Measurements from ENCODE around the gene NANOS2. TPM values are rescaled to one million over a fixed set of nuclear protein-coding genes. Genes with fewer than 3 reads are reported as not detected.
"Not testable (repeated sequence)": the region's sequence is repeated elsewhere in the genome, so short reads cannot be mapped to it uniquely, and the experiment has no call there.

NANOS2 gene
- total RNA-seq, 2 experiments from 2014 or later: not detected

DNA sequence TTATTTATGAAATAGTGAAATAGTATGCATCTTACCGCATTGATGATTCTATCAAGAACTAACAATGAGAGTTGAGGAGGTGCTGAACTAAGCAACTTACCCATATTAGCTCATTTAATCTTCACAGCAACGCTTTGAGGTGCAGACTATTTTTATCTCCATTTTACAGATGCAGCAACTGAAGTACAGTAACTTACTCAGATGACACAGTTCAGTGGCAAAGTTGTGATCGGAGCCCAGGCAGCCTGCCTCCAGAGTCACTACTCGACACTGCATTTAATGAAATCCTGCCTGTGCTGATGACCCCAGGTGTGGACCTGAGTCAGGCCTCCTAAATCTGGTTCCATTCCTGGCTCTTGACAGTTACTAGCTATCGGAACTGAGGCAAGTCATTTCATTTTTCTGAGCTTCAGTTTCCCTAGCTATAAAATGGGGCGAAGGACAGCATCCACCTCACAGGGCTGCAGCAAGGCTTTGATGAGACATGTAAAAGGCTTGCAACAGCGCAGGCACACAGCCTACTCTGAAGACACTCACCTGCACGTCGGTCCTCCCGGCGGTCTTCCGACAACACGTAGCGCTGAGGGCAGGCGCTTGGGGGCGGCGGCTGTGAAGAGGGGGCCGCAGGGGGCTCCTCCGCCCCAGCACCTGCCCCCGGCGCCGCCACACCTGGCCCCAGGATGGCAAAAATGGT is 13.7 kb downstream of the NANOS2 start:
- Mint-ChIP-seq H3K36me3 (ENCODE audit: low read depth) (peaks cover 4% of the 10 kb centered on the region), H3K27me3 (ENCODE audit: low read depth) (no peaks in the 10 kb centered on the region), H3K4me1 (ENCODE audit: low read depth) (peaks cover 12% of the 10 kb centered on the region), H3K27ac (no peak overlapping the region), H3K4me3 (peak overlapping the region; percentile 54), H3K9me3 (no peaks in the 10 kb centered on the region)
- DNase-seq: peak; percentile 25
- CTCF ChIA-PET: interaction anchor here (0.5 to 1.5 kb wide), 5 partner anchors 15 to 725 kb away, joined by 3 to 6 read pairs (median 4); partner anchors contain the start of genes FOXA3, IRF2BP1 and SYMPK
- intact Hi-C loops (cut with micrococcal nuclease): loop anchor here (5.0 kb wide), 1 partner anchor 169 kb away; the partner anchor contains the start of genes FBXO46 and MEIOSIN

- CTCF ChIA-PET: interaction anchor here (1.5 kb wide), 1 partner anchor 18 kb away, joined by 6 read pairs; no protein-coding TSS in a partner anchor
- peaks cover 12% of the 10 kb centered on the region for H3K4me1 Mint-ChIP-seq (ENCODE audit: low read depth)
- H3K27ac Mint-ChIP-seq: no peak overlapping the region
- H3K36me3 Mint-ChIP-seq (ENCODE audit: low read depth): peaks cover 6% of the 10 kb centered on the region
- intact Hi-C loops (cut with micrococcal nuclease): loop anchor here (5.0 kb wide), 1 partner anchor 168 kb away; the partner anchor contains the start of genes FBXO46 and MEIOSIN
- H3K27me3 Mint-ChIP-seq (ENCODE audit: low read depth): no peaks in the 10 kb centered on the region
- no peak for DNase-seq
- H3K9me3 Mint-ChIP-seq: no peaks in the 10 kb centered on the region
- no peak overlapping the region for H3K4me3 Mint-ChIP-seq
These were observed 14.5 kb downstream of the NANOS2 start for GRCh38 chr19:45899919-45900589.

GRCh38 chr19:45899253-45899652 is 15.3 kb downstream of the NANOS2 start:
- H3K9me3 Mint-ChIP-seq: no peaks in the 10 kb centered on the region
- no peak overlapping the region for H3K27ac Mint-ChIP-seq
- intact Hi-C loops (cut with micrococcal nuclease): no loop called here
- H3K27me3 Mint-ChIP-seq (ENCODE audit: low read depth): no peaks in the 10 kb centered on the region
- DNase-seq: no peak
- H3K36me3 Mint-ChIP-seq (ENCODE audit: low read depth): peaks cover 9% of the 10 kb centered on the region
- CTCF ChIA-PET: no interaction called here
- H3K4me1 Mint-ChIP-seq (ENCODE audit: low read depth): peaks cover 12% of the 10 kb centered on the region
- H3K4me3 Mint-ChIP-seq: no peak overlapping the region

DNA sequence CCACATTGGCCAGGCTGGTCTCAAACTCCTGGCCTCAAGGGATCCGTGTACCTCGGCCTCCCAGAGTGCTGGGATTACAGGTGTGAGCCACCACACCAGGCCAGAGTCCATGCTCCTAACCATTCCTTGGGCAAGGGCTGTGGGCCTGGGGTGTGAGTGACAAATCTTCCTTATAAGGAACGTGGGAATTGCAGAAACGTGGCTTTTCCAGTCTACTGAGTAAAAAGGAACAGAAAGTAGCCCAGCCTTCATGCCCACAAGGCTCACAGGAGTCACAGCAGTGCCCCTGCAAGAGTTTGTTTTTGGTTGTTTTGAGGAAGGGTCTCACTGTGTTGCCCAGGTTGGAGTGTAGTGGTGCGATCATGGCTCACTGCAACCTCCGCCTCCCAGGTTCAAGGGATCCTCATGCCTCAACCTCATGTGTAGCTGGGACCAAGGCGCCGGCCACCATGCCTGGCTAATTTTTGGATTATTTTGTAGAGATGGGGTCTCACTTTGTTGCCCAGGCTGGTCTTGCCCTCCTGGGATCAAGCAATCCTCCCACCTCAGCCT is 17.2 kb downstream of the NANOS2 start:
- Mint-ChIP-seq H3K27me3 (ENCODE audit: low read depth) (no peaks in the 10 kb centered on the region), H3K4me1 (ENCODE audit: low read depth) (peaks cover 10% of the 10 kb centered on the region), H3K27ac (no peak overlapping the region), H3K4me3 (no peak overlapping the region), H3K36me3 (ENCODE audit: low read depth) (peaks cover 9% of the 10 kb centered on the region), H3K9me3 (no peaks in the 10 kb centered on the region)
- CTCF ChIA-PET: no interaction called here
- intact Hi-C loops (cut with micrococcal nuclease): no loop called here
- DNase-seq: no peak

DNA sequence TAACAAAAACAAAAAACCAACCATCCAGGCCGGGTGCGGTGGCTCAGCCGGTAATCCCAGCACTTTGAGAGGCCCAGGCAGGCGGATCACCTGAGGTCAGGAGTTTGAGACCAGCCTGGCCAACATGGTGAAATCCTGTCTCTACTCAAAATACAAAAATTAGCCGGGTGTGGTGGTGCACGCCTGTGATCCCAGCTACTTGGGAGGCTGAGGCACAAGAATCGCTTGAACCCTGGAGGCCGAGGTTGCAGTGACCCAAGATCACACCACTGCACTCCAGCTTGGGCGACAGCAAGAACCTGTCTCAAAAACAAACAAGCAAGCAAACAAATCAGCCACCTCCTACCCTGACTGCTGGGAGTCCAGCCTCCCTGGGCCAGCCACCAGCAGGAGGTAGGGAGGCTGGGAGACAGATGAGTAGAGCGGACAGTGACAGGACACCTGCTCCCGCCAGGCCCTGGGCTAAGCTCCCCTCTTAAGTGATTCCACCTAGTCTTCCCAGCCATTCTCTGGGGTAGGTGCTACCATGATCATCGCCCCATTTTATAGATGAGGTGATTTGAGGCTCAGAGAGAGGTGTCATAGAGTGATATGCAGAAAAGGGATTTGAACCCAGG is 18.5 kb downstream of the NANOS2 start:
- CTCF ChIA-PET: interaction anchor here (1.0 to 1.6 kb wide), 2 partner anchors 10 to 14 kb away, joined by 3 to 4 read pairs; partner anchors contain the start of gene IRF2BP1
- DNase-seq; H3K27me3 Mint-ChIP-seq (ENCODE audit: low read depth); intact Hi-C loops (cut with micrococcal nuclease); H3K36me3 Mint-ChIP-seq (ENCODE audit: low read depth); H3K9me3 Mint-ChIP-seq; H3K4me1 Mint-ChIP-seq (ENCODE audit: low read depth); H3K27ac Mint-ChIP-seq; H3K4me3 Mint-ChIP-seq: not testable (repeated sequence)

GRCh38 chr19:45895519-45895972 is 19.0 kb downstream of the NANOS2 start:
- intact Hi-C loops (cut with micrococcal nuclease): no loop called here
- no peak for DNase-seq
- CTCF ChIA-PET: interaction anchor here (1.0 to 1.6 kb wide), 2 partner anchors 9 to 13 kb away, joined by 3 to 4 read pairs; partner anchors contain the start of gene IRF2BP1
- peaks cover 7% of the 10 kb centered on the region for H3K36me3 Mint-ChIP-seq (ENCODE audit: low read depth)
- no peak overlapping the region for H3K4me3 Mint-ChIP-seq
- no peak overlapping the region for H3K27ac Mint-ChIP-seq
- H3K4me1 Mint-ChIP-seq (ENCODE audit: low read depth): peaks cover 3% of the 10 kb centered on the region
- H3K9me3 Mint-ChIP-seq: no peaks in the 10 kb centered on the region
- no peaks in the 10 kb centered on the region for H3K27me3 Mint-ChIP-seq (ENCODE audit: low read depth)

GRCh38 chr19:45890877-45891276 is 23.7 kb downstream of the NANOS2 start:
- no peaks in the 10 kb centered on the region for H3K9me3 Mint-ChIP-seq
- CTCF ChIA-PET: no interaction called here
- peaks cover 8% of the 10 kb centered on the region for H3K36me3 Mint-ChIP-seq (ENCODE audit: low read depth)
- intact Hi-C loops (cut with micrococcal nuclease): no loop called here
- no peak overlapping the region for H3K27ac Mint-ChIP-seq
- H3K4me3 Mint-ChIP-seq: no peak overlapping the region
- peaks cover 6% of the 10 kb centered on the region for H3K4me1 Mint-ChIP-seq (ENCODE audit: low read depth)
- no peak for DNase-seq
- no peaks in the 10 kb centered on the region for H3K27me3 Mint-ChIP-seq (ENCODE audit: low read depth)

DNA sequence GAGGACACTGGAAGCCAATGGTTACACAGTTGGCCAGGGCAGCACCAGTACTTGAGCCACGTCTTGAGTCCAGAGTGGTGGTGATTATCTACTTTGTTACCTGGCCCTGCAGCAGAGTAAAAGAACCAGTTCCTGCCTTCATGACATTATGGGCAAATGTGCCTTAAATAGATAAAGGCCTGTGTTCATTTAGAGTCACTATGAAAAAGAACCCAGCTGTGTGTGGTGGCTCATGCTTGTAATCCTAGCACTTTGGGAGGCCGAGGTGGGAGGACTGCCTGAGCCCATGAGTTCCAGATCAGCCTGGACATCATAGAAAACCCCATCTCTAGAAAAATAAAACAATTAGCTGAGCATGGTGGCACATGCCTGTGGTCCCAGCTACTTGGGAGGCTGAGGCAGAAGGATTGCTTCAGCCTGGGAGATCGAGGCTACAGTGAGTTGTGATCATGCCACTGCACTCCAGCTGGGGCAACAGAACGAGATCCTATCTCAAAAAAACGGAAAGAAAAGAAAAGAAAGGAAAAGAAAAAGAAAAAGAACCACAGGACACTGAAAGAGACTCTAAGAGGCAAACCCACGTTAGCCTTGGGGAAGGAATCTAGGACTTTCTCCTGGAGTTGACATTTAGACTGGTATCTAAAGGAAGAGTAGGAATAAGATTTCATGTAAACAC is 25.2 kb downstream of the NANOS2 start:
- CTCF ChIA-PET: no interaction called here
- H3K4me1 Mint-ChIP-seq (ENCODE audit: low read depth): peaks cover 10% of the 10 kb centered on the region
- H3K9me3 Mint-ChIP-seq: no peaks in the 10 kb centered on the region
- no peaks in the 10 kb centered on the region for H3K27me3 Mint-ChIP-seq (ENCODE audit: low read depth)
- peaks cover 5% of the 10 kb centered on the region for H3K36me3 Mint-ChIP-seq (ENCODE audit: low read depth)
- no peak for DNase-seq
- no peak overlapping the region for H3K27ac Mint-ChIP-seq
- no peak overlapping the region for H3K4me3 Mint-ChIP-seq
- intact Hi-C loops (cut with micrococcal nuclease): loop anchor here (10.0 kb wide), 1 partner anchor 455 kb away; the partner anchor contains the start of gene PPP5C

DNA sequence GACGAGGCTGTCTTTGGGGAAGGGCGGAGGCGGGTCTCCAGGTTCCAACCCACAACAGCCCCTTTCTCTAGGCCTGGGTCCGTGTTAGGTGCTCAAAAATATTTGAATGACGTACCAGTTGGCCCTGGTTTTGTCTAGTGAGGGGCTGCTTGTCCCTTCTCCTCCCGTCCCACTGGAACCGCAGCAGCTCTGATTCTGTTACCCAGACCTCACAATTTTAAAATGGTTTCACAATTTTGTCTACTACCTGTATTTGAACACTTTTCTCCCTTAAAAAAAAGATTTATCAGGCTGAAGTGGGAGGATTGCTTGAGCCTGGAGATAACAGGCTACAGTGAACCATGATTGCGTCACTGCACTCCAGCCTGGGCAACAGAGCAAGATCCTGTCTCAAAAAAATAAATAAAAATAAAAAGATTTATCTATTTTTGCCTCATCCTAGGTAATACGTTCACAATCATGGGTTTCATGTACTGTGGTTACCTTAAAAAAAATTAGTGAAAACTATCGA is 27.3 kb downstream of the NANOS2 start:
- no peaks in the 10 kb centered on the region for H3K9me3 Mint-ChIP-seq
- peak overlapping the region; percentile 94 for H3K4me3 Mint-ChIP-seq
- H3K36me3 Mint-ChIP-seq (ENCODE audit: low read depth): peaks cover 9% of the 10 kb centered on the region
- H3K4me1 Mint-ChIP-seq (ENCODE audit: low read depth): peaks cover 21% of the 10 kb centered on the region
- intact Hi-C loops (cut with micrococcal nuclease): loop anchor here (10.0 kb wide), 1 partner anchor 458 kb away; the partner anchor contains the start of gene PPP5C
- DNase-seq: no peak
- CTCF ChIA-PET: interaction anchor here (1.1 to 1.6 kb wide), 3 partner anchors 8 to 71 kb away, joined by 3 to 4 read pairs (median 4); partner anchors contain the start of gene MYPOP
- H3K27me3 Mint-ChIP-seq (ENCODE audit: low read depth): no peaks in the 10 kb centered on the region
- peak overlapping the region; percentile 95 for H3K27ac Mint-ChIP-seq

DNA sequence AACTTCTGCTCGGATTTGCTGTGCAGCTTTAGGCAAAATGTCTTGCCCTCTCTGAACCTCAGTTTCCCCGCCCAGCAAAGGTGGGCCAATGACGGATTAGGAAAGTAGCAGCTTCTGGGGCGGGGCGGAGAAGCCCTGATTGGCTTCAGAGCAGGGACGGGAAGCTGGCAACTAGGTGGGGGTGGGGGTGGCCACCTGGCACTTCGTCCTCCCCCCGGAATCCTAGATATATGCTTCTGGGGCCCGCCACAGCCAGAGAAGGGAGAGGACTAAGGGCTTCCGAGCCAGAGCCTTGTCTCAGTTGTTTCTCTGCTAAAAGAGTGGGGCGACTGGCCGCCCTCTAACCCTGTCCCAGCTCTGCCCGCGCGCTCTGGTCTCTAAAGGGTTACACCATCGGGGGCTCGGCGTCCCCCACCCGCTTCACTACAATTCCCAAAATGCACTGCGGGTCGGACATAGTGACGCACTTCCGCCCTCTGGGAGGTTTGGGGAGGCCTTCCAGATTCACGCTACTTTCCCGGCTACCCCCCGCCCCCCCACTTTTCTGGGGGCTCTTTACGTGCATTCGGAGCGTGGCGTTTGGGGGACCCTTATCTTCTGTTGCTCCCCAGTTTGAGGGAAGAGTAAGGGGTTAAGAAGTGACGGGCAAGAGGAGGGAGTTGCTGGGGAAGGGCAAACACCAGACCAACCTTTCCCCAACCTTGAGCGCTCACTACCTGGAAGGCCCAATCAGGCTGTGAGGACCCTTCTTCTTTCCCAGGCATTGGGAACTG is 28.0 kb downstream of the NANOS2 start:
- peak overlapping the region; percentile 94 for H3K4me3 Mint-ChIP-seq
- H3K27ac Mint-ChIP-seq: peak overlapping the region; percentile 95
- peaks cover 9% of the 10 kb centered on the region for H3K36me3 Mint-ChIP-seq (ENCODE audit: low read depth)
- peak; percentile 98 for DNase-seq
- CTCF ChIA-PET: interaction anchor here (1.0 to 6.4 kb wide), 5 partner anchors 9 to 70 kb away, joined by 3 to 84 read pairs (median 4); partner anchors contain the start of genes FOXA3, MYPOP and SYMPK
- peaks cover 25% of the 10 kb centered on the region for H3K4me1 Mint-ChIP-seq (ENCODE audit: low read depth)
- no peaks in the 10 kb centered on the region for H3K27me3 Mint-ChIP-seq (ENCODE audit: low read depth)
- intact Hi-C loops (cut with micrococcal nuclease): loop anchor here (1.0 to 10.0 kb wide), 10 partner anchors 16 to 458 kb away; partner anchors contain the start of genes CCDC61, FBXO46, MYPOP and PPP5C
- no peaks in the 10 kb centered on the region for H3K9me3 Mint-ChIP-seq
